SHP77 (cell line): ENCODE measurements around the gene BUB1B.
"Not testable (repeated sequence)": the region's sequence is repeated elsewhere in the genome, so short reads cannot be mapped to it uniquely, and the experiment has no call there.

Experiments used
- DNase-seq, 2 experiments: peaks; one replicate each; lab custom pipeline; 2025; lab: John Stamatoyannopoulos, UW

Gene BUB1B

GRCh38 chr15:40160689-40161688 lies at the start of gene BUB1B:
Gene BUB1B, plus strand, starts transcription at chr15:40161069. Its CDS starts 152 bp downstream, at chr15:40161221.
- peak; percentile 93 to 96 for DNase-seq

GRCh38 chr15:40111888-40112287 lies 49.0 kb upstream of the BUB1B start:
- no peak for DNase-seq

- DNase-seq, result no peak
Observed at GRCh38 chr15:40112789-40113188, 48.1 kb upstream of the BUB1B start.

GRCh38 chr15:40114218-40114617 lies 46.7 kb upstream of the BUB1B start:
- DNase-seq, result no peak

GRCh38 chr15:40115106-40115505 lies 45.8 kb upstream of the BUB1B start:
- not testable (repeated sequence) for DNase-seq

GRCh38 chr15:40115670-40116093 lies 45.2 kb upstream of the BUB1B start:
- peak in 1 of 2 experiments; percentile 37 for DNase-seq

- no peak for DNase-seq
Observed at GRCh38 chr15:40118473-40118872, 42.4 kb upstream of the BUB1B start.

GRCh38 chr15:40121911-40122638 lies 38.8 kb upstream of the BUB1B start:
- no peak for DNase-seq

- DNase-seq, result not testable (repeated sequence)
Observed at GRCh38 chr15:40122989-40123388, 37.9 kb upstream of the BUB1B start.

- not testable (repeated sequence) for DNase-seq
Observed at GRCh38 chr15:40123863-40124262, 37.0 kb upstream of the BUB1B start.

- DNase-seq, result not testable (repeated sequence)
Observed at GRCh38 chr15:40124333-40124732, 36.5 kb upstream of the BUB1B start.

- not testable (repeated sequence) for DNase-seq
Observed at GRCh38 chr15:40124807-40125285, 36.0 kb upstream of the BUB1B start.

- DNase-seq, result no peak
Observed at GRCh38 chr15:40125950-40126349, 34.9 kb upstream of the BUB1B start.

- no peak for DNase-seq
Observed at GRCh38 chr15:40128766-40129660, 31.9 kb upstream of the BUB1B start.

- DNase-seq, result no peak
Observed at GRCh38 chr15:40130118-40130517, 30.8 kb upstream of the BUB1B start.

- DNase-seq, result no peak
Observed at GRCh38 chr15:40130799-40131502, 29.9 kb upstream of the BUB1B start.

GRCh38 chr15:40133544-40133943 lies 27.3 kb upstream of the BUB1B start:
- no peak for DNase-seq

- no peak for DNase-seq
Observed at GRCh38 chr15:40134885-40135284, 26.0 kb upstream of the BUB1B start.

GRCh38 chr15:40135846-40136450 lies 24.9 kb upstream of the BUB1B start:
- DNase-seq, result not testable (repeated sequence)
